Loucy (cell line): ENCODE measurements around the gene DMRT1.

Experiments used
- H2AFZ ChIP-seq: fragments of 200-600 bp; sonication (generic); 2 replicates; pipeline ENCODE4 v1.6.0; 2016; ENCODE audit warnings: antibody characterized with exemption, mild to moderate bottlenecking, low read length, moderate library complexity
- H3F3A ChIP-seq: fragments of 200-600 bp; 2 replicates; pipeline ENCODE4 v1.6.0; 2016; ENCODE audit warnings: antibody characterized with exemption, low read depth, mild to moderate bottlenecking
- H3K27me3 ChIP-seq: fragments of 200-600 bp; sonication (generic); 2 replicates; pipeline ENCODE4 v1.6.1; 2014; ENCODE audit warnings: low read length, mild to moderate bottlenecking; ENCODE audit not compliant: insufficient read depth, poor library complexity, severe bottlenecking
- H3K36me3 ChIP-seq: fragments of 200-600 bp; sonication (generic); 2 replicates; pipeline ENCODE4 v1.6.1; 2016; ENCODE audit warnings: low read length; ENCODE audit not compliant: insufficient read depth
- H3K4me1 ChIP-seq: fragments of 200-600 bp; sonication (generic); 2 replicates; pipeline ENCODE4 v1.5.1; 2014; ENCODE audit warnings: low read length, mild to moderate bottlenecking; ENCODE audit not compliant: insufficient read depth, poor library complexity, severe bottlenecking
- H3K4me2 ChIP-seq: fragments of 200-600 bp; sonication (generic); 2 replicates; pipeline ENCODE4 v1.6.0; 2014; ENCODE audit warnings: antibody characterized with exemption, low read length, low read depth, mild to moderate bottlenecking; ENCODE audit not compliant: poor library complexity, severe bottlenecking
- H3K4me3 ChIP-seq: fragments of 200-600 bp; sonication (generic); 2 replicates; pipeline ENCODE4 v1.5.1; 2014; ENCODE audit warnings: low read length, mild to moderate bottlenecking, mixed read lengths; ENCODE audit not compliant: poor library complexity, severe bottlenecking
- H3K79me2 ChIP-seq: fragments of 200-600 bp; sonication (generic); 2 replicates; pipeline ENCODE4 v1.6.1; 2014; ENCODE audit warnings: low read length; ENCODE audit not compliant: insufficient read depth
- H3K9ac ChIP-seq: fragments of 200-600 bp; sonication (generic); 2 replicates; pipeline ENCODE4 v1.6.0; 2014; ENCODE audit warnings: mild to moderate bottlenecking, low read depth, low read length, moderate library complexity; ENCODE audit not compliant: poor library complexity, severe bottlenecking
- H3K9me2 ChIP-seq: fragments of 200-600 bp; sonication (generic); replicated peaks from 2 replicates; pipeline ENCODE4 v1.6.1; 2016; ENCODE audit warnings: low read depth, low read length, mixed read lengths
- H3K9me3 ChIP-seq: fragments of 200-600 bp; sonication (generic); 2 replicates; pipeline ENCODE4 v1.6.1; 2014; ENCODE audit warnings: mild to moderate bottlenecking, antibody characterized with exemption, low read length, low read depth; ENCODE audit not compliant: insufficient read depth
- H4K20me1 ChIP-seq: fragments of 200-600 bp; sonication (generic); 2 replicates; pipeline ENCODE4 v1.6.0; 2014; ENCODE audit warnings: antibody characterized with exemption, low read length, mild to moderate bottlenecking; ENCODE audit not compliant: insufficient read depth, poor library complexity, severe bottlenecking
- CTCF ChIP-seq: fragments of 200-600 bp; sonication (generic); conservative IDR thresholded peaks from 2 replicates; pipeline ENCODE4 v1.5.1; 2014; ENCODE audit warnings: mild to moderate bottlenecking, antibody characterized with exemption, low read length
- EZH2phosphoT487 ChIP-seq: fragments of 200-600 bp; IDR thresholded peaks from 2 replicates; pipeline ENCODE4 v1.6.1; 2018; ENCODE audit warnings: antibody characterized with exemption, mild to moderate bottlenecking, moderate library complexity, borderline replicate concordance

The DMRT1 gene

GRCh38 chr9:795869-796268, 45.6 kb upstream of the DMRT1 start:
- Histone ChIP-seq H3K9ac (no peak overlapping the region), H3K4me3 (no peak overlapping the region), H3K9me2 (no peaks in the 10 kb centered on the region), H3F3A (no peaks in the 10 kb centered on the region), H3K36me3 (no peaks in the 10 kb centered on the region), H2AFZ (no peak overlapping the region), H3K4me2 (no peak overlapping the region), H3K27me3 (no peaks in the 10 kb centered on the region), H4K20me1 (no peaks in the 10 kb centered on the region), H3K4me1 (no peaks in the 10 kb centered on the region), H3K9me3 (no peaks in the 10 kb centered on the region), H3K79me2 (no peaks in the 10 kb centered on the region)
- TF ChIP-seq CTCF (no peak), EZH2phosphoT487 (no peak)

DNA sequence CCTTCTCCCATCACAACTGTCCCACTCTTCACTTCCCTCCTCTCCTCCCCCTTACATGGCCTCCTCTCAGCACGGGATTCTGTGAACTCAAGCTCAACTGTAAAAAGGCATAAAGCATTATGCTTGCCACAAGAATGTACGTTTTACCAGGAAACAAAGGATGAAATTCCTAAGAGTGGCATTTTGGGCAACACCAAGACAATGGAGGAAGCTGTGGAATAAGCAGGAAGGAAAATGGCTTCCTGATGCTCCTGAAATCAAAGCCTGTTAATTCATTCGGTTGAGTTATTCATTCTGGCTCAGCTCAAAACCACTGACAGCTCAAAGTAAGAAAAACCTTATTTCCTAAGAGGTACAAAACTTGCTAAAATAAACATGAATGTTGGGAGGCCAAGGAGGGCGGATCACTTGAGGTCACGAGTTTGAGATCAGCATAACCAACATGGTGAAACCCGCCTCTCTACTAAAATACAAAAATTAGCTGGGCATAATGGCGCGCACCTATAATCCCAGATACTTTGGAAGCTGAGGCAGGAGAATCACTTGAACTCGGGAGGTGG, 40.8 kb upstream of the DMRT1 start:
- peaks cover 14% of the 10 kb centered on the region for H3K4me1 ChIP-seq
- H3K27me3 ChIP-seq: no peaks in the 10 kb centered on the region
- TF ChIP-seq EZH2phosphoT487 (no peak), CTCF (no peak)
- no peaks in the 10 kb centered on the region for H3F3A ChIP-seq
- no peak overlapping the region for H3K4me3 ChIP-seq
- H4K20me1 ChIP-seq: no peaks in the 10 kb centered on the region
- H3K9me2 ChIP-seq: no peaks in the 10 kb centered on the region
- no peak overlapping the region for H3K9ac ChIP-seq
- H3K4me2 ChIP-seq: no peak overlapping the region
- H3K9me3 ChIP-seq: no peaks in the 10 kb centered on the region
- H2AFZ ChIP-seq: no peak overlapping the region
- no peaks in the 10 kb centered on the region for H3K36me3 ChIP-seq
- H3K79me2 ChIP-seq: no peaks in the 10 kb centered on the region

GRCh38 chr9:801399-802071, 40.0 kb upstream of the DMRT1 start:
- no peak overlapping the region for H3K4me2 ChIP-seq
- no peak overlapping the region for H2AFZ ChIP-seq
- no peaks in the 10 kb centered on the region for H3K79me2 ChIP-seq
- no peaks in the 10 kb centered on the region for H3F3A ChIP-seq
- H3K9ac ChIP-seq: no peak overlapping the region
- TF ChIP-seq CTCF (no peak), EZH2phosphoT487 (no peak)
- H4K20me1 ChIP-seq: no peaks in the 10 kb centered on the region
- no peaks in the 10 kb centered on the region for H3K9me3 ChIP-seq
- no peaks in the 10 kb centered on the region for H3K36me3 ChIP-seq
- no peak overlapping the region for H3K4me3 ChIP-seq
- no peaks in the 10 kb centered on the region for H3K27me3 ChIP-seq
- peaks cover 17% of the 10 kb centered on the region for H3K4me1 ChIP-seq
- no peaks in the 10 kb centered on the region for H3K9me2 ChIP-seq
